ENCODE measurements around the gene FHAD1. TPM values are rescaled to one million over a fixed set of nuclear protein-coding genes. Genes with fewer than 3 reads are reported as not detected.
"Not testable (repeated sequence)": the region's sequence is repeated elsewhere in the genome, so short reads cannot be mapped to it uniquely, and the experiment has no call there.

The FHAD1 gene
- total and polyA plus RNA-seq, 2 experiments from 2014 or later = 0.24 to 0.74 TPM

- Histone ChIP-seq H3K4me1 (ENCODE audit: low read depth) (no peaks in the 10 kb centered on the region), H3K27ac (no peak overlapping the region), H3K9me3 (ENCODE audit: low read depth) (no peaks in the 10 kb centered on the region), H3K36me3 (no peaks in the 10 kb centered on the region), H3K27me3 (no peaks in the 10 kb centered on the region), H3K4me3 (no peak overlapping the region)
- peak in 1 of 2 donors; percentile 7 for DNase-seq (ENCODE audit: low read depth in 1 of 2, low spot score in 1 of 2)
- no peak for TF ChIP-seq CTCF (IDR thresholded peaks at IDR 0.05; ENCODE audit: low read depth, low read length)
Observed at GRCh38 chr1:15296585-15297321, 49.7 kb downstream of the FHAD1 start.

DNA sequence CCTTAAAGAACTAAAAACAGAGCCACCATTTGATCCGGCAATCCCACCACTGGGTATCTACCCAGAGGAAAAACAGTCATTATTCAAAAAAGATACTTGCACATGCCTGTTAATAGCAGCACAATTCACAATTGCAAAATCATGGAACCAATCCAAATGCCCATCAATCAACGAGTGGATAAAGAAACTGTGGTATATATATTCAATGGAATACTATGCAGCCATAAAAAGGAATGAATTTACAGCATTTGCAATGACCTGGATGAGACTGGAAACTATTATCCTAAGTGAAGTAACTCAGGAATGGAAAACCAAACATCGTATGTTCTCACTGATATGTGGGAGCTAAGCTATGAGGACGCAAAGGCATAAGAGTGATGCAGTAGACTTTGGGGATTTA lies 51.0 kb downstream of the FHAD1 start:
- H3K9me3 ChIP-seq (ENCODE audit: low read depth); H3K4me3 ChIP-seq; H3K27ac ChIP-seq; H3K4me1 ChIP-seq (ENCODE audit: low read depth); H3K36me3 ChIP-seq; DNase-seq (ENCODE audit: low read depth in 1 of 2, low spot score in 1 of 2); H3K27me3 ChIP-seq: not testable (repeated sequence)

GRCh38 chr1:15299179-15299578 lies 52.2 kb downstream of the FHAD1 start:
- Histone ChIP-seq H3K4me1 (ENCODE audit: low read depth) (no peaks in the 10 kb centered on the region), H3K27ac (no peak overlapping the region), H3K27me3 (no peaks in the 10 kb centered on the region), H3K4me3 (no peak overlapping the region), H3K36me3 (no peaks in the 10 kb centered on the region), H3K9me3 (ENCODE audit: low read depth) (no peaks in the 10 kb centered on the region)
- TF ChIP-seq CTCF (IDR thresholded peaks at IDR 0.05; ENCODE audit: low read depth, low read length) = no peak
- DNase-seq (ENCODE audit: low read depth in 1 of 2, low spot score in 1 of 2) = no peak

- Histone ChIP-seq H3K9me3 (ENCODE audit: low read depth) (no peaks in the 10 kb centered on the region), H3K27ac (no peak overlapping the region), H3K36me3 (no peaks in the 10 kb centered on the region), H3K4me1 (ENCODE audit: low read depth) (no peaks in the 10 kb centered on the region), H3K4me3 (no peak overlapping the region), H3K27me3 (no peaks in the 10 kb centered on the region)
- DNase-seq (ENCODE audit: low read depth in 1 of 2, low spot score in 1 of 2) = no peak
- TF ChIP-seq CTCF (IDR thresholded peaks at IDR 0.05; ENCODE audit: low read depth, low read length) = no peak
Observed at GRCh38 chr1:15299806-15300205, 52.8 kb downstream of the FHAD1 start.

DNA sequence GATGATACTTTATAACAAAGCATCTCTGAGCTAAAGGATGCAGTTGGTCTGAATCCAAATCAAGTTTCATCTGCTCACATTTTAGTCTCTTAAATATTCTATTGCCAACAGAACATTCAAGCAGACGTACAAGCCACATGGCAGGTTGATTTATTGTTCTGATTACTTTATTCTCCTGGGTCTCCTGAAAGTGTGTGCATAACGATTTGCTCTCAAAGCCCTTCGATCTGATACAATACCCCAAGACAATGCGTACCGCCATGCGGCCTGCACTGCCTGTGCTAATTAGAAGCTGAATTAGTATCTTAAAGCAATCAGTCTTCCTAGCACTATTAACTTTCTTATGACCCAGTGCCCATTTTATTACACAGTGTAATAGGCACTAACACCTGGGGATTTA lies 56.9 kb downstream of the FHAD1 start:
- H3K27ac ChIP-seq = no peak overlapping the region
- TF ChIP-seq CTCF (IDR thresholded peaks at IDR 0.05; ENCODE audit: low read depth, low read length) = no peak
- H3K27me3 ChIP-seq = no peaks in the 10 kb centered on the region
- H3K36me3 ChIP-seq = no peaks in the 10 kb centered on the region
- H3K9me3 ChIP-seq (ENCODE audit: low read depth) = no peaks in the 10 kb centered on the region
- H3K4me3 ChIP-seq = no peak overlapping the region
- no peaks in the 10 kb centered on the region for H3K4me1 ChIP-seq (ENCODE audit: low read depth)
- DNase-seq (ENCODE audit: low read depth in 1 of 2, low spot score in 1 of 2) = no peak

- Histone ChIP-seq H3K27ac (no peak overlapping the region), H3K4me3 (no peak overlapping the region), H3K9me3 (ENCODE audit: low read depth) (no peaks in the 10 kb centered on the region), H3K27me3 (no peaks in the 10 kb centered on the region), H3K4me1 (ENCODE audit: low read depth) (no peaks in the 10 kb centered on the region), H3K36me3 (no peaks in the 10 kb centered on the region)
- DNase-seq (ENCODE audit: low read depth in 1 of 2, low spot score in 1 of 2) = peak; percentile 53 to 79
- TF ChIP-seq CTCF (IDR thresholded peaks at IDR 0.05; ENCODE audit: low read depth, low read length) = peak; percentile 81
Observed at GRCh38 chr1:15304708-15305467, 57.9 kb downstream of the FHAD1 start.

All from cardiac muscle cell (in vitro differentiated cells and primary cell).